Esophagus (tissue), 2 donors: ENCODE results near the gene PTRH1. TPM values are rescaled to one million over a fixed set of nuclear protein-coding genes. Genes with fewer than 3 reads are reported as not detected.

Experiments used
- H3K27ac ChIP-seq, 2 donors: one replicate each; pipeline ENCODE4 v1.5.1; 2013; ENCODE audit warnings: low read depth in 2 of 2, mild to moderate bottlenecking in 2 of 2, inconsistent platforms in 1 of 2, low read length in 1 of 2, moderate library complexity in 1 of 2
- H3K27me3 ChIP-seq, 2 donors: one replicate each; pipeline ENCODE4 v1.6.1; 2013; ENCODE audit warnings: low read length in 2 of 2, control low read depth in 1 of 2, mild to moderate bottlenecking in 1 of 2; ENCODE audit not compliant: insufficient read depth in 2 of 2, control insufficient read depth in 1 of 2
- H3K36me3 ChIP-seq, 2 donors: one replicate each; pipeline ENCODE4 v1.6.1; 2013; ENCODE audit warnings: low read length in 1 of 2; ENCODE audit not compliant: control insufficient read depth in 2 of 2, insufficient read depth in 2 of 2
- H3K4me1 ChIP-seq, 2 donors: one replicate each; pipeline ENCODE4 v1.6.1; 2013; ENCODE audit warnings: low read length in 1 of 2; ENCODE audit not compliant: control insufficient read depth in 2 of 2, insufficient read depth in 2 of 2
- H3K4me3 ChIP-seq, 2 donors: one replicate each; pipeline ENCODE4 v1.5.1; 2013; ENCODE audit warnings: low read length in 2 of 2, mild to moderate bottlenecking in 2 of 2, low read depth in 1 of 2, moderate library complexity in 1 of 2
- H3K9me3 ChIP-seq, 2 donors: one replicate each; pipeline ENCODE4 v1.6.1; 2013; ENCODE audit warnings: mild to moderate bottlenecking in 2 of 2, low read depth in 1 of 2, low read length in 1 of 2, moderate library complexity in 1 of 2; ENCODE audit not compliant: control insufficient read depth in 2 of 2, insufficient read depth in 1 of 2
- WGBS, 2 donors: extraction: QIAGEN DNeasy Blood & Tissue Kit; methylation state at CpG; one replicate each; pipeline ENCODE4 v1.1.7; 2013; 5-methylcytosine and 5-hydroxymethylcytosine counted together
- polyA plus RNA-seq, 2 donors: library from polyadenylated mRNA; stranded (reverse); fragments of 200-250 nt; gene quantifications; one replicate each; pipeline ENCODE4 v1.2.3, GENCODE V29; 2013
- donor health status: healthy with polysubstance abuse.
- donor health status: Bipolar disorder and iron deficiency.

The PTRH1 gene
- polyA plus RNA-seq, 2 donors, result 6.2 to 15.1 TPM

DNA sequence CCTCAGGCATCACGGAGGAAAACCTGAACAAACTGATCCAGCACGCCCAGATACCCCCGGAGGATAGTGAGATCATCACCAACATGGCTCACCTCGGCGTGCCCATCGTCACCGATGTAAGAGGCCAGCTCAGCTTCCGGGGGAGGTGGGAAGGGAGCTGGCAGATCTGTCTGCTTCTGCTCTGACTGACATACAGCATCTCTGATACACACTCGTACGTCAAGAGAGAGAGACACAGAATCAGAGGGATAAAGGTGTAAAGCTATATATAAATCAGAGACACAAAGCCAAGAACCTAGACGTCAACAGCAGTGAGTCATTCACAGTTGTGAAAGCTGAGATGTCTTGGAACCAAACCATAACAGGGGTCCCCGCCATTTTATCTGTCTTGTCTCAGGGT is 38.8 kb downstream of the PTRH1 start:
- 85 to 92% methylated on average over 12 of the region's 12 CpGs for WGBS, 2 donors
- Histone ChIP-seq H3K4me1 (no peaks in the 10 kb centered on the region), H3K36me3 (peaks cover 6 to 19% of the 10 kb centered on the region in 2 donors), H3K27me3 (no peaks in the 10 kb centered on the region), H3K9me3 (no peaks in the 10 kb centered on the region), H3K4me3 (no peak overlapping the region), H3K27ac (no peak overlapping the region)

DNA sequence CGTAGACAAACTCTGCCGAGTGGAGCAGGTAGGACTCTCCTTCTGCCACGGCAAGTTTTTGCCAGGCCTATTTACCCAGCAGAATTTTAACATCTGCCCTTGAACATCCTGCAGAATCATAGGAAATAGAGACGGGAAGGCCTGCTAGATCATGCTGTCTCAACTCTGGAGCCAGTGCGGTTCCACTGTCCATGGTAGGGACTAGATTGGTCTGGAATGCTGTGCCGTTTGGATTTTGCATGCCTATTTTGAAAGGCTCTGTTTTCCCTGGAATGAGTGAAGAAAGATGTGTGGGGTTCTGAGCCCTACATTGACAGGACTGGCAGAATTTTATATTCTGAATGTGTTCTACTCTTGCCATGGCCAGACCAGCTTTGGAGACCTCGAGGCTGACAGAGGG is 42.2 kb downstream of the PTRH1 start:
- H3K4me3 ChIP-seq, result no peak overlapping the region
- no peaks in the 10 kb centered on the region for H3K4me1 ChIP-seq
- H3K9me3 ChIP-seq, result no peaks in the 10 kb centered on the region
- H3K27ac ChIP-seq, result no peak overlapping the region
- 87 to 90% methylated on average over 7 of the region's 7 CpGs for WGBS, 2 donors
- H3K36me3 ChIP-seq, result peaks cover 6 to 9% of the 10 kb centered on the region in 2 donors
- H3K27me3 ChIP-seq, result no peaks in the 10 kb centered on the region

DNA sequence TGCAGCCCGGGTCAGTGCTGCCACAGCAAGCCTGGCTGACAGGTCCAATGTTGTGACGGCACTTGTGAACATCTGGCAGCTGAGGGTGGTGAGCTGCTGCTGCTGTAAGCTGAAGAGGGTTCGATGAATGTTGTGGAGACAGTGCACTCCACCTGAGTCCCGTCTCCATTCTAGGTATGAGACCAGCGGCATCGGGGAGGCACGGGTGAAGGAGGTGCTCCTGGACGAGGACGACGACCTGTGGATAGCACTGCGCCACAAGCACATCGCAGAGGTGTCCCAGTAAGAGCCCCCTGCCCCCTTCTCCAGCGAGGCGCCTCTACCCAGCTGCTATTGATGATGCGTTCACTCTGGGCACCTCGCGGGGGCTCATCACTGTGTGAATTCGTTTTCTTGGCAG is 47.6 kb downstream of the PTRH1 start:
- Histone ChIP-seq H3K4me1 (peaks cover 0 to 2% of the 10 kb centered on the region in 2 donors), H3K27ac (no peak overlapping the region), H3K4me3 (no peak overlapping the region), H3K36me3 (peaks cover 6 to 13% of the 10 kb centered on the region in 2 donors), H3K9me3 (no peaks in the 10 kb centered on the region), H3K27me3 (no peaks in the 10 kb centered on the region)
- WGBS, 2 donors, result 91 to 92% methylated on average over 18 of the region's 18 CpGs

DNA sequence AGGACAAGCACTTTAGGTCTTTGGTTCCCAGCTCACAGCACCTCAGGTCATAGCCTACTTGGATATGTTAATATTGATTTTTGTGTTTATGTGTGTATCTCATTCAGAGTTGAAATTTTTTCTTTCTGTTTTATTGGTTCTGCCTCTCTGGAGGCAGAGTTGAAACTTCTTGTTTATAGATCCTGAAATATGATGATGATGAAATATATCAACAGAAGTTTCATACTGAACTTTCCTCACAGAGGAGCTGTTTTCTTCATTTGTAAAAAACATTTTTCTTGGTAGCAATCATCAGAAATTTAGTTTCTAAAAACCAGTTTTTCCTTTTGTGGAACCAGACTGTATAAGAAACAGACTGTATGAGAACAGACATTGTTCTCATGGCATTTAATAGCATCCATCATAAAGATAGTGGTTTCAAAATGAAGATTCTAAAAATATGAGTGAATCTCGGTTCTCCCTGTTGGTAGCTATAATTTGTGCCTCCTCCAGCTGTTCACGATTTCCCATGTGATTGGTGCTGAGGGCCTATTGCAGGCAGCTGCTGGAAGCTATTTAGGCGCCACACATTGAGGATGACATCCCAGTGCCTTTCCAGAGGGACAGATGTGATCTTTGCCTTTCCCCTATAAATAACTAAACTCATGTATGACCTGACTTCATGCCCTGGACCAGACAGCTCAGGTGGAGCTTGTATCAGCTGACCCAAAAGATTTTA is 48.2 kb downstream of the PTRH1 start:
- Histone ChIP-seq H3K4me1 (peaks cover 0 to 2% of the 10 kb centered on the region in 2 donors), H3K27me3 (no peaks in the 10 kb centered on the region), H3K9me3 (no peaks in the 10 kb centered on the region), H3K4me3 (no peak overlapping the region), H3K27ac (no peak overlapping the region), H3K36me3 (peaks cover 4 to 12% of the 10 kb centered on the region in 2 donors)
- WGBS, 2 donors, result 72 to 73% methylated on average over 3 of the region's 3 CpGs

DNA sequence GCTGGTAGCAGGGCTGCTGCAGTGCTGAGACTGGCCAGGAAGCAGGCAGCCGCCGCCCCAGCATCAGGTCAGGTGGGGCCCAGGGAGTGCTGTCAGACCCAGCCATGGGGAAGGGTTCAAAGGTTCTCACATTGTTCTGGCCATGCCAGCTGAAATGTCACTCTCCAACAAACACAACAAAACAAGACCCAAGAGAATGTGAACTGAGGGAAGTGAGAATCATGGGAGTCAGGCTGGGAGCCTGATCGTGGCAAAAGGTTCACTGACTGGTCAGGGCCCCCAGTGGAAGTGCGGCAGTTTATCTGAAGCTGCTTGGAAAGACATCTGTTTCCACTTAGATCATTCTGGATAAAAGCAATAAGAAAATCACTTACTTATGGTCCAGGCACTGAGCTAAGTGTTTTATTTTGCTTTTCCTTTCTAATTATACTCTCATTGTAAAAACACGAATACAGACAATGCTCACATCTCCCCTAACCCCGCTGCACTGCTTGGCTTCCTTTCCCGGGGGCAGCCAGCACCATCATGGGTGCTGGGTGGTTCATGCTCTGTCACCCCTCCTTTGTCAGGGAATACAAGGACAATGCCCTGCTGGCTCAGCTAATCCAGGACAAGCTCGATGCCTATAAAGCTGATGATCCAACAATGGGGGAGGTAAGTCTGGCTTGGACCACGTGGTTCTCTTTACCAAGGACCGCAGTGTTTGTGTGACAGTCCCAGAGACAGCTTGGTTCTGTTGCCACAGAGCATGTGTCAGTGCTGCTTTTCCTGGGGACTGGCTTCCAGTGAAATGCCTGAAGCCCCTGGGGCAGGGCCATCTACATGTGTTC is 50.6 kb downstream of the PTRH1 start:
- Histone ChIP-seq H3K9me3 (no peaks in the 10 kb centered on the region), H3K4me3 (no peak overlapping the region), H3K27me3 (no peaks in the 10 kb centered on the region), H3K27ac (peak overlapping the region; percentile 2 to 47), H3K36me3 (peaks cover 4 to 10% of the 10 kb centered on the region in 2 donors), H3K4me1 (peaks cover 0 to 2% of the 10 kb centered on the region in 2 donors)
- 70 to 71% methylated on average over 10 of the region's 10 CpGs for WGBS, 2 donors

DNA sequence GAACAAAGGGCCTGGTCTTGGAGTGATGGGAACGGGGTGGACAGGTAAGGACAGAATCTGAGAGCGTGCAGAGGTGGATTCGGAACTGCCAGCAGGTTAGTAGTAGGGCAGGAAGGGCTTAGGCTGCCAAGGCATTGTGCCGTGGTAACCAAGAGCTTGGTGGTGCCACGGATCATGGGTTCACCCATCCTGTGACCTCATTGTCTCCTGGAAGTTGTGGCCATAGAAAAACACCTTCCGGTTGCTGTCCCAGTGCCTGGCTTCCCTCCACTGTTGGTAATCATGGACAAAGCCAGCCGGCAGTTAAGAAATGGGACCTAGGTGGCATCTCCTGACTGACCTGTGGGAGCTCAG is 51.2 kb downstream of the PTRH1 start:
- peaks cover 4 to 10% of the 10 kb centered on the region in 2 donors for H3K36me3 ChIP-seq
- H3K27me3 ChIP-seq, result no peaks in the 10 kb centered on the region
- no peak overlapping the region for H3K4me3 ChIP-seq

More for the DNA sequence above, 51.2 kb downstream of the PTRH1 start:
- H3K9me3 ChIP-seq, result no peaks in the 10 kb centered on the region
- H3K27ac ChIP-seq, result peak overlapping the region in 1 of 2 donors; percentile 2
- H3K4me1 ChIP-seq, result peaks cover 0 to 2% of the 10 kb centered on the region in 2 donors
- 89 to 90% methylated on average over 7 of the region's 7 CpGs for WGBS, 2 donors

Other genes starting within 250 kb of the PTRH1 start
- 1 to 10 TPM; 4.7 to 7.1 TPM for gene STXBP1, start 103.4 kb downstream of the PTRH1 start, polyA plus RNA-seq
- under 1 TPM; 0.08 to 0.10 TPM for gene CFAP157, start 8.7 kb downstream of the PTRH1 start, polyA plus RNA-seq
- under 1 TPM; 0.04 to 0.10 TPM for gene TTC16, start 416 bp upstream of the PTRH1 start, polyA plus RNA-seq
- 10 to 100 TPM; 10.0 to 13.2 TPM for gene TOR2A, start 19.6 kb upstream of the PTRH1 start, polyA plus RNA-seq
- gene SH2D3C, start 63.0 kb upstream of the PTRH1 start, polyA plus RNA-seq, result 1 to 10 TPM; 2.8 to 3.2 TPM
- gene CDK9, start 70.4 kb upstream of the PTRH1 start, polyA plus RNA-seq, result 10 to 100 TPM; 34.2 to 44.2 TPM
- gene FPGS, start 87.2 kb upstream of the PTRH1 start, polyA plus RNA-seq, result 10 to 100 TPM; 28.7 to 31.5 TPM
- gene ENG, start 139.0 kb upstream of the PTRH1 start, polyA plus RNA-seq, result 10 to 100 TPM; 11.1 to 17.9 TPM
- gene AK1, start 162.0 kb upstream of the PTRH1 start, polyA plus RNA-seq, result 10 to 100 TPM; 51.7 to 68.4 TPM
- gene ST6GALNAC6, start 183.9 kb upstream of the PTRH1 start, polyA plus RNA-seq, result 10 to 100 TPM; 21.8 to 23.6 TPM
- gene ST6GALNAC4, start 201.4 kb upstream of the PTRH1 start, polyA plus RNA-seq, result 10 to 100 TPM in 1 of 2 donors, 1 to 10 TPM in 1; 4.6 to 15.3 TPM
- gene PIP5KL1, start 215.1 kb upstream of the PTRH1 start, polyA plus RNA-seq, result 1 to 10 TPM; 2.7 to 4.8 TPM
- 10 to 100 TPM; 25.2 to 28.2 TPM for gene DPM2, start 222.2 kb upstream of the PTRH1 start, polyA plus RNA-seq